Brain microvascular endothelial cell (primary cell): ENCODE measurements around the gene INSIG2.

Source experiments
- DNase-seq: peaks from one replicate; pipeline ENCODE4 v3.0.0-alpha.2; 2020
- H3K27ac ChIP-seq: fragments of 250-450 bp; sonication (Bioruptor Pico); 2 replicates; pipeline ENCODE4 v1.5.1; 2020; ENCODE audit warnings: mild to moderate bottlenecking, moderate library complexity
- H3K27me3 ChIP-seq: fragments of 250-450 bp; sonication (Bioruptor Pico); replicated peaks from 2 replicates; pipeline ENCODE4 v1.5.1; 2020; ENCODE audit warnings: mild to moderate bottlenecking
- H3K36me3 ChIP-seq: fragments of 250-450 bp; sonication (Bioruptor Pico); replicated peaks from 2 replicates; pipeline ENCODE4 v1.5.1; 2020; ENCODE audit warnings: mild to moderate bottlenecking
- H3K4me3 ChIP-seq: 2 replicates; pipeline ENCODE4 v1.5.1; 2011; ENCODE audit warnings: low read depth, mild to moderate bottlenecking, control low read depth, low read length, moderate library complexity
- in situ Hi-C: cut with HindIII; loops from 2 replicates; pipeline ENCODE4 v1.10.0; 2017; ENCODE audit warnings: low sequenced_read_pairs, low pct_ligation_motif_present
- TF ChIP-seq, protein P1 (sequence below): IDR thresholded peaks from 2 replicates; pipeline ENCODE4 v1.5.1; 2011; ENCODE audit warnings: low read depth, mild to moderate bottlenecking, moderate library complexity, low read length, control low read depth, inconsistent platforms; ENCODE audit errors: missing control alignments

The INSIG2 gene

DNA sequence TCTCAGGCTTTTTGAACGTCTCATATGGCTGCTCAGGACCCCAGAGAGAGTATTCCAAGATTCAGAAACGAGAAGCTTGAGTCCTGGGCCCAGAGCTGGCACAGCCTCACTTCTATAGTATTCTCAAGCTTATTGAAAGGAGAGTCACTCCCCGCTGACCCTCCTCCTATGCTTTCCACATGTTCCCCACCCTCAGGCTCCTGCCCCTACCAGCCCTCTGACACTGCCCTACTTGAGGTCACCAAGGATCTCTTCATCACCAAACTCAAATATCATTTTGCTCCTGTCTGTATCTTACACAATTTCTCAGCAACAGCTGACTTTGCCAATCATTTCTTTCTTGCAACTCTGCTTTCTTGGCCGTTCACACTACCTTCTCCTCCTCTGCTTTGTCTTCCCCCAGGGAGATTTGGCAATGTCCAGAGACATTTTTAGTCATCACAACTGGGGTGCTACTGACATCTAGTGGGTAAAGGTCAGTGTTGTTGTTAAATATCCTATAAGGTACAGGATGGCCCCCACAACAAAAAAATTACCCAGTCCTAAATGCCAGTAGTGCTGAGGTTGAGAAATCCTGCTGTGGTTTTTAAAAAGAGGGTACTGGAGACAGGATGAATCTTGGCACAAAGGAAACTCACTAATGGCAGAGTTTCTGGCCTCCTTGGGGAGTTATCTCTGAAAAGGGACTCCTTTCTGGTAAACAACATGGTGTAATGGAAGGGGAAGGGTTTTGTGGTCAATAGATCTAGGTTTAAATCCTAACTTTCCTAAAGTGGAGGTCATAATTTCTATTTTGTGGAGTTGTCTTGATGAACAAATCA lies 26.9 kb upstream of the INSIG2 start:
- in situ Hi-C loops: no loop called here
- H3K27me3 ChIP-seq: no peaks in the 10 kb centered on the region
- H3K4me3 ChIP-seq: no peak overlapping the region
- H3K36me3 ChIP-seq: no peaks in the 10 kb centered on the region
- peak; percentile 9 for DNase-seq
- no peak overlapping the region for H3K27ac ChIP-seq
- TF ChIP-seq, protein P1, sequence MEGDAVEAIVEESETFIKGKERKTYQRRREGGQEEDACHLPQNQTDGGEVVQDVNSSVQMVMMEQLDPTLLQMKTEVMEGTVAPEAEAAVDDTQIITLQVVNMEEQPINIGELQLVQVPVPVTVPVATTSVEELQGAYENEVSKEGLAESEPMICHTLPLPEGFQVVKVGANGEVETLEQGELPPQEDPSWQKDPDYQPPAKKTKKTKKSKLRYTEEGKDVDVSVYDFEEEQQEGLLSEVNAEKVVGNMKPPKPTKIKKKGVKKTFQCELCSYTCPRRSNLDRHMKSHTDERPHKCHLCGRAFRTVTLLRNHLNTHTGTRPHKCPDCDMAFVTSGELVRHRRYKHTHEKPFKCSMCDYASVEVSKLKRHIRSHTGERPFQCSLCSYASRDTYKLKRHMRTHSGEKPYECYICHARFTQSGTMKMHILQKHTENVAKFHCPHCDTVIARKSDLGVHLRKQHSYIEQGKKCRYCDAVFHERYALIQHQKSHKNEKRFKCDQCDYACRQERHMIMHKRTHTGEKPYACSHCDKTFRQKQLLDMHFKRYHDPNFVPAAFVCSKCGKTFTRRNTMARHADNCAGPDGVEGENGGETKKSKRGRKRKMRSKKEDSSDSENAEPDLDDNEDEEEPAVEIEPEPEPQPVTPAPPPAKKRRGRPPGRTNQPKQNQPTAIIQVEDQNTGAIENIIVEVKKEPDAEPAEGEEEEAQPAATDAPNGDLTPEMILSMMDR: peak; percentile 55

DNA sequence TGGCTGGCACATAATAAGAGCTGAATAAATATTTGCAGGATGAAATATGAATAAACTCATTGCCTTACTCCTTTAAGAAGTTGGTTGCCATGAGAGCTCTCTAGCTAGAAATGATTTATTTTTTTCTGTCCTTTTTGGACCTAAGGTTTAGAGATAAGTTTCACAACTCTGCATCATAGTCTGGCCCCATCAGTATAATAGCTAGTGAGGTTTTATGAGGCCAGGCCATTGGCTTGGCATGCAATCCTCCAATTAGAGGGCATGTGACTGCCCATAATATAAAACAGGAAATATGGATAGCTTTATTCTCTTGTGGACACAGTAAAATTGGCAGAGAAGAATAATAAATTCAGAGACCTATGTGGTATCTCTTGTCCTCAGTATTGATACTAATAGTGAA lies 26.2 kb upstream of the INSIG2 start:
- in situ Hi-C loops: no loop called here
- TF ChIP-seq, protein P1: no peak
- Histone ChIP-seq H3K27ac (no peak overlapping the region), H3K4me3 (no peak overlapping the region), H3K27me3 (no peaks in the 10 kb centered on the region), H3K36me3 (no peaks in the 10 kb centered on the region)
- DNase-seq: no peak

DNA sequence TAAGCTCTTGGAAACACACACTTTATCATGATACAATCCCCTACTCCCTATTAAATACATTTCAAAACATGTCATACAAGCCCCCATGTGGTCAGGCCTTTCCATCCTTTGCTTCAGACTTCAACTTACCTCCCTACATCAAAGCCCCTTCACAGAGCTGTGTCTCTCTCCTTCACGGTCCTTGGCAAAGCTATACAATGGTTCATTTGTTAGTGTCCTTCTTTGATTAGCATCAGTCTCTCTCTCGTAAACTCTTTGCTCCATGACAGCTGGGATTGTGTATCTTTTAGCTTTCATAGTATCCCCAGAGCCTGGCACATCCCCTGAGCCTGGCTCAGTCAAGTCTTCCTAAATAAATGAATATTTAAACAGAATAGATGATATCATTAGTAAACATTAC lies 25.6 kb upstream of the INSIG2 start:
- in situ Hi-C loops: no loop called here
- no peak overlapping the region for H3K27ac ChIP-seq
- no peaks in the 10 kb centered on the region for H3K36me3 ChIP-seq
- no peaks in the 10 kb centered on the region for H3K27me3 ChIP-seq
- DNase-seq: no peak
- no peak overlapping the region for H3K4me3 ChIP-seq
- TF ChIP-seq, protein P1: no peak

DNA sequence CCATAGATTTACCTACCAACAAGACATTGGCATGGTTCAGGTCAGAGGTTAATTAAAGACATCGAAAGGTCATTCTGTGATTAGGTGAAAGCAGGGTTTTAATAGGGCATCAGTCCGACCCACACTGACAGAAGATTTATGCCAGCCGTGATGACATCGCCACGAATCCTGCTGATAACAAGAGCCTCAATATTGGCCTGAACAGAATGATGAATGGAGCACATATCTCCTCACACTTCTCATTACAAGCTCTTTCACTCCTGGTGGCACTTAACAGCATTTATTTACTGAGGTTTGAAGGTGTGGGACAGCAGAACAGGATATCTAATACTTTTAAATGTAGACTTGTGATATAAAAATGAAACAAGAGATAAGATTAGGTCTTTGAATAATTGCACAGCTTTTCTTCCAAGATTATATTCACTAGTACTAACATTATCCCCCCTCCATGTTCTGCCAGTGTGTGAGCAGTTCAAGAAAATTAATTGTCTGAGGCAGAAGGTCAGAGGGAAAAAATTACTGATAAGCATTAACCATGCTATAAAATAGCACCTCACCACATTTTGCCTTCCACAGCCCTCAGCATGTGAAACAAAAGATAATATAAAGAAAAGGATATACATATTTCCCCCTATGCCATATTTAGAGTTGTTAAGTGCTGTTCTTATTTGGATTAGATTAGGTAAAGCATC lies 23.1 kb upstream of the INSIG2 start:
- DNase-seq: no peak
- Histone ChIP-seq H3K36me3 (no peaks in the 10 kb centered on the region), H3K4me3 (no peak overlapping the region), H3K27ac (no peak overlapping the region), H3K27me3 (no peaks in the 10 kb centered on the region)
- TF ChIP-seq, protein P1: no peak
- in situ Hi-C loops: no loop called here

DNA sequence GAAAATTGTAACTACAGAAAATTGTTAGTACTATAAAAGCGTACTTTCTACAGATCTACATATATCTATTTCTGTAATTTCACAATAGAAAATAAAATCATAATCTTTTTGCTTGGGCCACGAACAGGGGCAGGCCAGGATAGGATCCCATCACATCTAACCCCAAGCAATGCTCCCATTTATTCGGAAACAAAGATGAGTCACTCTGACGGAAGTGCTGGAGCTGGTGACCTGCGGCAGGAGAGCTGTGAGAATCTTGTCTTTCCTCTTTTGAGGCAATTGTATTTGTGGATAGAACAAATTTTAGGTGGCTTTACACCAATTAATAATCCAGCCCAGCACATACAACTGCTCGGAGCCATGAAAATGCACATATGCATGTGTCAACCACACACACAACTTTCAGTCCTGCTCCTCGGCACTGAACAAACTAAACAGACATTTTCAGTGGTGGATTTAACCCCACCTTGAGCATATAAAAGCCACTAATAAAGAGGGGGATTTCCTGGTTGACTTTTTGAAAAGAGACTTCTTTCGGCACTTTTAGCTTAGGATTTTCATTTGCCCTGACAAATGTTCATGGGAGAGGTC lies 22.3 kb upstream of the INSIG2 start:
- Histone ChIP-seq H3K27ac (no peak overlapping the region), H3K27me3 (no peaks in the 10 kb centered on the region), H3K4me3 (no peak overlapping the region), H3K36me3 (no peaks in the 10 kb centered on the region)
- no peak for DNase-seq
- TF ChIP-seq, protein P1: no peak
- in situ Hi-C loops: no loop called here
